HL-60 (cell line): Measurements from ENCODE around the gene ADGRA1.

ENCODE experiments used
- DNase-seq, 2 experiments: peaks; one replicate each; pipeline ENCODE4 v3.0.0-alpha.2; 2010 to 2020; ENCODE audit warnings: low read depth in 1 of 2, low spot score in 1 of 2
- H3K27ac ChIP-seq: fragments of 250-450 bp; sonication (Bioruptor Pico); replicated peaks from 2 replicates; pipeline ENCODE4 v1.5.1; 2020; ENCODE audit warnings: mild to moderate bottlenecking, moderate library complexity
- H3K27me3 ChIP-seq: fragments of 250-450 bp; sonication (Bioruptor Pico); 2 replicates; pipeline ENCODE4 v1.5.1; 2021; ENCODE audit warnings: mild to moderate bottlenecking, moderate library complexity; ENCODE audit not compliant: insufficient read depth, poor library complexity, severe bottlenecking
- H3K4me3 ChIP-seq: replicated peaks from 2 replicates; pipeline ENCODE4 v1.5.1; 2011; ENCODE audit warnings: mild to moderate bottlenecking, control low read depth, low read length; ENCODE audit not compliant: insufficient read depth
- CTCF ChIP-seq: IDR thresholded peaks from one replicate; pipeline ENCODE4 v1.5.1; 2011; ENCODE audit warnings: low read length, control low read depth, inconsistent platforms; ENCODE audit not compliant: insufficient read depth
- GABPA ChIP-seq: IDR thresholded peaks from 2 replicates; pipeline ENCODE4 v1.6.1; 2012; ENCODE audit warnings: low read depth
- POLR2AphosphoS5 ChIP-seq: IDR thresholded peaks from 2 replicates; pipeline ENCODE4 v1.6.1; 2012; ENCODE audit warnings: low read depth
- REST ChIP-seq: IDR thresholded peaks from 2 replicates; pipeline ENCODE4 v1.6.1; 2012; ENCODE audit warnings: low read depth; ENCODE audit not compliant: insufficient replicate concordance
- SPI1 ChIP-seq: IDR thresholded peaks from 2 replicates; pipeline ENCODE4 v1.6.1; 2012; ENCODE audit warnings: low read depth, mild to moderate bottlenecking, borderline replicate concordance

ADGRA1 gene

GRCh38 chr10:133143546-133143945 is 55.8 kb downstream of the ADGRA1 start:
- TF ChIP-seq REST (no peak), GABPA (no peak), CTCF (no peak), SPI1 (no peak), POLR2AphosphoS5 (no peak)
- Histone ChIP-seq H3K4me3 (no peak overlapping the region), H3K27me3 (peaks cover 11% of the 10 kb centered on the region), H3K27ac (no peak overlapping the region)
- DNase-seq = no peak

- DNase-seq = no peak
- peaks cover 11% of the 10 kb centered on the region for H3K27me3 ChIP-seq
- H3K27ac ChIP-seq = no peak overlapping the region
- TF ChIP-seq REST (no peak), POLR2AphosphoS5 (no peak), CTCF (no peak), GABPA (no peak), SPI1 (no peak)
- H3K4me3 ChIP-seq = no peak overlapping the region
These were observed 57.0 kb downstream of the ADGRA1 start for GRCh38 chr10:133144771-133145170.

DNA sequence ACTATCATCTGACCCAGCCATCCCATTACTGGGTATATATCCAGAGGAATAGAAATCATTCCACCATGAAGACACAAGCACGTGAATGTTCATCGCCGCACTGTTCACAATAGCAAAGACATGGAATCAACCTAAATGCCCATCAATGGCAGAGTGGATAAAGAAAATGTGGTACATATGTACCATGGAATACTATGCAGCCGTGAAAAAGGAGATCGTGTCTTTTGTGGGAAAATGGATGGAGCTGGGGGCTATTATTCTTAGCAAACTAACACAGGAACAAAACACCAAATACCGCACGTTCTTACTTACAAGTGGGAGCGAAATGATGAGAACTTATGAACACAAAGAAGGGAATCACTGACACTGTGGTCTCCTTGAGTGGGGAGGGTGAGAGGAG is 62.5 kb downstream of the ADGRA1 start:
- no peak overlapping the region for H3K4me3 ChIP-seq
- peaks cover 11% of the 10 kb centered on the region for H3K27me3 ChIP-seq
- no peak overlapping the region for H3K27ac ChIP-seq
- TF ChIP-seq GABPA = no peak
- TF ChIP-seq SPI1 = no peak
- TF ChIP-seq POLR2AphosphoS5 = no peak
- TF ChIP-seq CTCF = no peak
- TF ChIP-seq REST = no peak
- no peak for DNase-seq
